GM19238 (cell line): ENCODE results near the gene C3AR1.
"Not testable (repeated sequence)": the region's sequence is repeated elsewhere in the genome, so short reads cannot be mapped to it uniquely, and the experiment has no call there.

Source experiments
- DNase-seq: peaks from one replicate; pipeline ENCODE4 v3.0.0; 2011; ENCODE audit warnings: low spot score; ENCODE audit not compliant: insufficient read length

C3AR1 gene

GRCh38 chr12:8030189-8030588 lies 36.0 kb downstream of the C3AR1 start:
- no peak for DNase-seq

GRCh38 chr12:8028267-8028666 lies 37.9 kb downstream of the C3AR1 start:
- DNase-seq, result no peak

DNA sequence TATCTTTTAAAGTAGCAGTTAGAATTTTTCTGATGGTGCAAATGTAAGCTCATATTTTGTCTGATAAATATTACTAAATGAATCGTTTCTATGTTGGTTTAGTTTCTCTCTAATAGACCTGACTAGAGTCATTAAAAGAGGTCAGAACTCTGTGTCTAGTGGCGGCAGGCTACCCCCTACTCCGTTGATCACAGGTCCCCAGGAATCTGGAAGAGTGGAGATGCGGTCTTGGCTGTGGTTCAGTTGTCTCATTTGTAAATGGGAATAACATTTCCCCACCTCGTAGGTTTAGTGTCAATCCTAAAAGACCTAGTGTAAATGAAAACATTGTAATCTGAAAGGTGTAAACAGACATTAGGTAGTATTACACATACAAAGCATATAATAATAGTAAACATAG lies 38.3 kb downstream of the C3AR1 start:
- no peak for DNase-seq

DNA sequence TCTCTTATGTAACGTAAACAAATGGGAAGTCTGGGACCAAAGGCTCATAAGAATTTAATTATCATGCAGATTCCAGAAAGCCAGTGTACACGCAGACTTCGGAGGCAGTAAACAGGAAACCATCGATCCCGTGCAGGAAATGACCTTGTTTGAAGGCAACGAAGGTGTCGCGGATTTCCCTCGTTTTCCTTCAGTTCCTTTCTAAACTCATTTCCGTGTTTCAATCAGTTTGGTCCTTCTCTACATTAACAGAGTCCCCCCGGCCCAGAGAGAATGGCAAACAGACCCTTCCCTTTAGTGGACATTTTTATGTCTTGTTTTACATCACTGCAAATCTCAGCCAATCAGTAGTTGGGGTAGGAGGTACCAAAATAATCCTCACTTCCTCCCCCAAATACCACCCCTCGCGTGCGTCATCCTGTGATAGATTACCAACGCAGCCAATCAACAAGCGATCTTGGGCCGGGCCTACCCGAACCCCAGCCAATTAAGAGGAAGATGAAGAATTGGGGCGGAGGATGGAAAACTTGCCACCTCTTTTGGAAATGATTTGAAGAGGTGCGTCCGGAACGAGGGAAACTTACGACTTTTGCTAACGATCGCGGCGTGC lies 39.8 kb downstream of the C3AR1 start:
- DNase-seq, result peak; percentile 95

- DNase-seq, result no peak
These were observed 47.2 kb downstream of the C3AR1 start for GRCh38 chr12:8018666-8019581.

- not testable (repeated sequence) for DNase-seq
These were observed 47.9 kb downstream of the C3AR1 start for GRCh38 chr12:8018213-8018612.

- no peak for DNase-seq
These were observed 51.3 kb downstream of the C3AR1 start for GRCh38 chr12:8014836-8015235.

DNA sequence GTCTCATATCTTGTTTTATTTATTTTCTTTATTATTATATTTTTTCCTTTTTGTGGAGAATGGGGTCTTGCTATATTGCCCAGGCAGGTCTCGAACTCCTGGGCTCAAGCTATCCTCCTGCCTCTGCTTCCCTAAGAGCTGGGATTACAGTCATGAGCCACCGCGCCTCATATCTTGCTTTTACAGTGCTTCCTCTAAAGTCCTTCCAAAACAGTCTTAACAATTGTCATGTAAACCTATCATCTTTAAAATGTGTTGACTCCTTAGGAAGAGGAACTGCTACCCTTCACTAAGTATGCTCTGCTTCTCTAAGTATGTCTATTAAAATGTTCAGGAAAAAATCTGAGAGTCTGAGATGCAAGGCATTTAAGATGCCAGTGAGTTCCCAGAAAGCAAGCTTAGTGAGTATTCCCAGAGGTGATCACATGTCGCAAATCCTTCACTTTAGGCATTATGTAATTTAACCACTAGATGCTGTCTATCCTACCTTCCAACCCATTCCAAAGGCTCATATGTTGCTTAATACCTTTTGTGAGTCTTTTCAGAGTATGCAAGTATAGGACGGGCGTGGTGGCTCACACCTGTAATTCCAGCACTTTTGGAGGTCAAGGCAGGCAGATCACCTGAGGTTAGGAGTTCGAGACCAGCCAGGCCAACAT lies 53.4 kb downstream of the C3AR1 start:
- DNase-seq, result no peak

GRCh38 chr12:8011331-8011730 lies 54.8 kb downstream of the C3AR1 start:
- DNase-seq, result no peak
